GM12874 (cell line): ENCODE measurements around the gene UBAC2.
A peak's percentile ranks its signal among the peaks of the same experiment; 100 is the strongest.

Experiments used
- CTCF ChIP-seq: IDR thresholded peaks from 2 replicates; pipeline ENCODE4 v1.5.1; 2011; ENCODE audit warnings: low read depth, mild to moderate bottlenecking, control low read depth, low read length, moderate library complexity; ENCODE audit not compliant: insufficient read depth

Gene UBAC2

DNA sequence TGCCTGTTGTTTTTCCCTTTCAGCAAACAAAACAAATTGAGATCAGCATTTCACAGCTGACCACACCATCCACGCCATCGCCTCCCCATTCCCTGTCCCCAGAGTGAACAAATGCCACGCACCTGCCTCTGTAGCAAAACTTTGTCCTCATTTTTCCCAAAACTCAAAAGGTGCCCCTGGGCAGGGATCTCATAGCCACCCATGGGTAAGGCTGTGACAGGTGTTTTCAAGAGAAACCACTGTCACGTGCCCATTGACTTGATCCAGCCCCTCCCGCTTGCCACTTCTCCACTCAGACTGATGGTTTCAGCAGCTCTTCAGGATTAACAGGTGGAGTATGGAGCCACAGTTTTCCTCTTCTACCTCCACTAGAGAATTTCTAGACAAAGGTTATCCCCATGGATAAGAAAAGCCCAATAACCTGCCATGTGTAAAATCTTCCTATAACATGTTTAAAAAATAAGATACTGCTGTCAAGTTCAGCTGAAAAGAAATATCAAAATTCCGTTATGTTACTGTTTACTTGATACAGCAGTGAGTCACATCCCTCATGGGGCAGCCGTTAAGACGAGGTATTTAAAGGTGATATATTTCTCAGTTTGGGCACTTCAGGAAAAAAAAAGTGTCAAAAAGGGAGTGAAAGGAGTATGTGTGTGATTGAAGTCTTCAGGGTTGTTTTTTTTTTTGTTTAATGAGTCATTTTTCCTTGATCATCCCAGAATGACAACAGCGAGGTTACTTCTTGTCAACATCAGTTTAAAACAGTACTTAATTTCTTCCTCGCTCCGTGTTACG lies 170.0 kb downstream of the UBAC2 start:
- TF ChIP-seq CTCF = no peak

- no peak for TF ChIP-seq CTCF
Measured at GRCh38 chr13:99371956-99372355, 171.3 kb downstream of the UBAC2 start.

GRCh38 chr13:99373436-99373835 lies 172.8 kb downstream of the UBAC2 start:
- TF ChIP-seq CTCF = no peak

DNA sequence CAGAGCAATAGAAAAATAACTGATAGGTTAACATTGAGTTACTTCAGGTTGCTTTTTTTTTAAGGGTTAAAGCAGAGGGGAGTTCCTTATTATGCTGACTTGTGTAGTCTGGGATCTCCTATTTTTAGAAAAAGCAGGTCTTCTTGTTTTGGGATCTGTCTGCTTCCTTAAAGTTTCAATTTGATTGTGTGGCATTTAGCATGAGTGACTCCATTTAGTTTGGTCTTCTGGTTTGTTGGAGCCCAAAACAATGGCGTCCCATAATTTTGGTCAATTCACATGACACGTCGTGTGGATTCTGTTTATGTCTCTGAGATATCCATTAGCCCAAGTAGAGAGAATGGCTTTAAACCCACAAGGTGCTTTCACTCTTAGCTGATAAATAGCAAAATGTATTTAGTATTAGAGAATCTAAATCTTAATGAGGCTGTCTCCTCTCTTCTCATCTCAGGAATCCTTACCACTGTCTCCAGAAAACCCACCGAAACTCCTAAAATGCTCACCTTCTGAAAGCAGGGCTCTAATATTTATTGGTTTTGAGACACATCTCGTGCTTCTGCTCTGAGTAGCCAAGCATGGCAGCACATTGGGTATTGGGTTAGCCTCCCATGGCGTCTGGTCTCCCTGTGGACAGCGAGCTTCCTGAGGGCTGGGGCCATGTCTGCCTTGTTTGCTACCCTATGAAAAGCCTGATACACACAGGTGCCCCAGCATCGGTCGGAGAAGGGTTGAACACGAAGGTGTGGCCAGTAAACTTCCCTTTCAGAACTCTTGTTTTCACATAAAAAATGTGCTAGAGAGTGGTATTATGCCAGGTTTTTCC lies 173.7 kb downstream of the UBAC2 start:
- TF ChIP-seq CTCF = no peak

DNA sequence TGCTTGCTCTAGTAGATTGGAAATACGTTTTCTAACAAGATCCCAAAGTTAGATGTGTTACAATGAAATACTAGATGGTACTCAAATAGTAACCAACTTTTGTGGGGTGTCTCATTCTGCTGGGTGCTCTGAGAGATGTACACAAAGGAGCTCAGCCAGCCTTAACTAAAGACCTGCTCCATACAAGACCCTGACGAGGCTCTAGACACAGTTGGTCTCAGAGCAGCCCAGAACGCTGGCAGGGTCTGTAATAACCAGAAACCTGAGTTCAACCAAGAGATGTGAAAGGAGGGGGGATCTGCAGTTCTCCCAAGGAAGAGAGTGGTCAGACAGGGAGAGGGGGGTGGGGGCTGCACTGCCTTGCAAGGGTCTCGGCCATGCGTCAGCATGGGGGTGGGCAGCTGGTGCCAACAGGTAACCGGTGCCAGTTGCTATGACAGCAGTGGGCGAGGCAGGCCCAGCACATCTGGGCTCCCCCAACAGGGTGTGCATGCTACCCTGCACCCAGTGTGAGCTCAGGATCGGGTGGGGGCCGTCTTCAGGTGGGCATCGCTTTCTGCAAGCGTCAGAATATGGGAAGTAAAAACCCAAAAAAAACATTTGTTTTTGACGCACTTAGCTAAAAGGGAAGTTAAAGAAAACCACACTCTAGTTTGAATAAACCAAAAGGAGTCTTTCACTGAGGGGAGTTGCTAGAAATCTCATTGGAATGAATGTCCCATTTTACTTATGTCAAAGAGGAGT lies 174.5 kb downstream of the UBAC2 start:
- 0 out of 2 replicates have a peak, but pooled peaks have one; percentile 1 for TF ChIP-seq CTCF

DNA sequence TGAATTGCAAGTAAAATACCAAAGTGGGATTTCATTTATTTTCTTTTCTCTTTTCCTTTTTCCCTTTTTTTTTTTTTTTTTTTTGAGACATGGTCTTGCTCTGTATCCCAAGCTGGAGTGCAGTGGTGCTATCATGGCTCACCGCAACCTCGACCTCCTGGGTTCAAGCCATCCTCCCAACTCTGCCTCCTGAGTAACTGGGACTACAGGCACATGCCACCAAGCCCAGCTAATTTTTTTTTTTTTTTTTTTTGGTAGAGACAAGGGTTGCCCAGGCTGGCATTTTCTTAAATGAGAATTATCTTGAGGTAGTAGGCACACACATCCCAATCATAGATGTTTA lies 175.1 kb downstream of the UBAC2 start:
- TF ChIP-seq CTCF = no peak

DNA sequence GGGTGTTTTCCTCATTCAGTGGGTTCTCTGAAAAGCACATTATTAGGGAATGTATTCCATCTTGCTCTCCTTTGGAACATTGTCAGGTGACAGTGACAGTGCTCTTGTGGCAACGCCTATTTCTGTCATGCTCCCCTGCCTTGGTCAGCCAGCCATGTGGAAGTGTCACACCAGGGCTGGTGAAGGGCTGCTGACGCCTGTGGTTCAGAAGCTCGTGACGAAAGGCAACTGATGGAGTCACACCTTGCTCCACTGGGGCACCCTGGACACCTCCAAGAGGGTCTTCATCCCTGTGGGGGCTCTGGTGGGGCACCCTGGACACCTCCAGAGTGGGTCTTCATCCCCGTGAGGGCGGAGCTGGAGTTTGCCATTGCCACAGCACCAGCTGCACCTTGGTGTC lies 175.5 kb downstream of the UBAC2 start:
- TF ChIP-seq CTCF = no peak
